ENCODE data around the gene FOXK2. TPM values are rescaled to one million over a fixed set of nuclear protein-coding genes. Genes with fewer than 3 reads are reported as not detected.

The FOXK2 gene
- total and polyA plus RNA-seq, 2 donors (not counting 3 experiments of a cell fraction or from before 2014, with no cell fraction given) = 33.4 to 79.3 TPM

GRCh38 chr17:82619641-82620040 is 100.1 kb downstream of the FOXK2 start:
- H3K79me2 ChIP-seq (ENCODE audit: control insufficient read depth, insufficient read depth, low read length) = no peaks in the 10 kb centered on the region
- H4K20me1 ChIP-seq (replicated peaks; ENCODE audit: control insufficient read depth, extremely low read depth, insufficient read depth, low read length) = no peaks in the 10 kb centered on the region
- H3K27me3 ChIP-seq (ENCODE audit: control insufficient read depth in 2 of 2, insufficient read depth in 2 of 2, low read length in 2 of 2) = no peaks in the 10 kb centered on the region
- H3K9me1 ChIP-seq (replicated peaks; ENCODE audit: control insufficient read depth, extremely low read depth, insufficient read depth, low read length) = no peaks in the 10 kb centered on the region
- no peak overlapping the region for H2AFZ ChIP-seq (ENCODE audit: low read depth, low read length)
- no peaks in the 10 kb centered on the region for H3K4me1 ChIP-seq (ENCODE audit: control insufficient read depth, extremely low read depth, insufficient read depth, low read length)
- no peak overlapping the region for H3K9ac ChIP-seq (replicated peaks; ENCODE audit: extremely low read depth, insufficient read depth, low read length)
- TF ChIP-seq MAX (IDR thresholded peaks at IDR 0.05; ENCODE audit: insufficient read depth, insufficient read length) (no peak), CTCF (IDR thresholded peaks at IDR 0.05; ENCODE audit: extremely low read depth in 1 of 2, insufficient read depth in 1 of 2, low read depth in 1 of 2, low read length in 2 of 2) (no peak), POLR2A (IDR thresholded peaks at IDR 0.05; ENCODE audit: low read depth, low read length) (no peak), GATA2 (IDR thresholded peaks at IDR 0.05; ENCODE audit: insufficient read depth, insufficient read length, low read depth, low read length) (no peak), FOS (IDR thresholded peaks at IDR 0.05; ENCODE audit: borderline replicate concordance, insufficient read depth, low read length) (no peak), MYC (IDR thresholded peaks at IDR 0.05; ENCODE audit: low read depth, low read length) (no peak), JUN (IDR thresholded peaks at IDR 0.05; ENCODE audit: borderline replicate concordance, insufficient read depth, insufficient read length, low read depth) (no peak)
- CTCF ChIA-PET = no interaction called here
- H3K4me3 ChIP-seq (replicated peaks in 1 of 3; ENCODE audit: insufficient read depth in 1 of 3, low read depth in 1 of 3, low read length in 3 of 3) = no peak overlapping the region
- no peak overlapping the region for H3K27ac ChIP-seq (ENCODE audit: insufficient read depth, low read depth, low read length)
- dilution Hi-C loops (cut with MboI; ENCODE audit: extremely low pct_ligation_motif_present, low sequenced_read_pairs) (no loop called here), intact Hi-C loops (cut with micrococcal nuclease) (no loop called here)
- POLR2A ChIA-PET = interaction anchor here (0.7 kb wide), 1 partner anchor 326 kb away, joined by 3 read pairs; no protein-coding TSS in a partner anchor
- DNase-seq (ENCODE audit: low read depth, low spot score) = no peak
- H3K4me2 ChIP-seq (ENCODE audit: insufficient read depth, low read length) = no peak overlapping the region
- no peaks in the 10 kb centered on the region for H3K9me3 ChIP-seq (replicated peaks; ENCODE audit: control insufficient read depth, insufficient read depth, low read length)
- FAIRE-seq = no peak
- H3K36me3 ChIP-seq (ENCODE audit: control insufficient read depth in 2 of 2, extremely low read depth in 1 of 2, insufficient read depth in 2 of 2, low read length in 2 of 2) = peaks cover 18 to 41% of the 10 kb centered on the region in 2 experiments
- BruUV-seq (replicated peaks) = no TSS peak

Measured in endothelial cell of umbilical vein (primary cell).